ENCODE data around the gene COX6A1.

COX6A1 gene

DNA sequence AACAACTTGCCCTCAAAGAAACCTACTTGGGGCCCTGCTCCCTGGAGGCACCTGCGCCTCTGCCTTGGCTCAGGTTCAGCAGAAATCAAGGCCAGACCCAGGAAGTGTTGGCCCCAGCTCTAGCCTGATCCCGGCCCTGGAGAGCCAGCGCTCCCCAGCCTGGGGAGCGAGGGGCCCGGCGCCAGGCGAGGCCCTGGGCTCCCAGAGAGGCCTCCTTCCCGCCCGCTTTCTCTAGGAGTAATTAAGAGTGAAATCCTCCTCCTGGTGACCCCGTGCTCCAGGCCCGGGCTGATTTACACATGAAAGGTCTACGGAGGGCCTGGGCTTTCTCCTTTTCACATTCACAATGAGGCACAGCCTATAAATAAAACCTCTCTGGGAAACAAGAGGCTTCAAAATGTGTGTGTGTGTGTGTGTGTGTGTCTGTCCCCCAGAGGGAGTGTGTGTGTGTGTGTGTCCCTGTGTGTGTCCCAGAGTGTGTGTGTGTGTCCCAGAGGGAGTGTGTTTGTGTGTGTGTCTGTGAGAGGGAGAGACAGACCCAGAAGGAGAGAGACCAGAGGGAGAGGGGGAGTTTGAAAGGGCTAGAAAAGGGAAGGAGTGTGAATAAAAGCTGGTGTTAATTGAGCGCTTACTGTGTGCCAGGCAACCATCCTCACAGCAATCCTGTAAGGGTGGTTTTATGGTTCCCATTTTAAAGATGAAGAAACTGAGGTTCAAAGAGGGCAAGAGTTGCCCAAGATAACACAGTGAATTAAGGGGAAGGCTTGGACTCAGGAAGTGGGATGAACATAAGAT is 23.8 kb upstream of the COX6A1 start:
- no peak overlapping the region for H3K4me3 ChIP-seq (ENCODE audit: low read length)
- no peak for TF ChIP-seq ZNF274 (IDR thresholded peaks at IDR 0.05; ENCODE audit: low read depth, low read length)

- no peak overlapping the region for H3K4me3 ChIP-seq (ENCODE audit: low read length)
- no peak for TF ChIP-seq ZNF274 (IDR thresholded peaks at IDR 0.05; ENCODE audit: low read depth, low read length)
Observed at GRCh38 chr12:120416490-120417216, 21.3 kb upstream of the COX6A1 start.

DNA sequence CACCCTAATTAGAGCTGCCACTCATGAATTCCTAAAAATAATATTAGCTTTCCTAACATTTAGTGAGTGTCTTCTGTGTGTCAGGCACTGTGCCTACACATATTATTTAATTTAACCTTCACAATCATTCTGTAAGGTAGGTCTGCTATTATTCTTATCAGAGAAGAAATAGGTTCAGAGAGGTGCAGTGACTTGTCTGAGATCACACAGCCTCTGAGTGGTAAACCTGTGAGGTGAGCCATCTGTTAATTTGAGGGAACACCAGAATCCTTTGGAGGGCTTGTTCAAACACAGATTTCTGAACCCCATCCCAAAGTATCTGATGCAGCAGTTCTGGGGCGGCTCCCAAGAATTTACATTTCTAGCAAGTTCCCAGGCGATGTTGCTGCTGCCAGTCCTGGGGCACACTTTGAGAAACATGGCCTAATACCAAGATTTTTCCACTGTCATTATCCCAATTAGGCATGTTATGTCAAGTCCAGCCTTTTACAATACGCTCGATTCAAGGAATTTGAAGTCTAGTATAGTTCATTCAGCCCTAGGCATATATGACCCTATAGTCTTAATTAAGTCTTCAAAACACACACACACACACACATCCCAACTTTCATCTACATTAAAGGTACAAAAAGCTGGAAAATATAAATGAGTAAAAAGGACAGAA is 19.9 kb upstream of the COX6A1 start:
- no peak overlapping the region for H3K4me3 ChIP-seq (ENCODE audit: low read length)
- no peak for TF ChIP-seq ZNF274 (IDR thresholded peaks at IDR 0.05; ENCODE audit: low read depth, low read length)

GRCh38 chr12:120421701-120422100 is 16.2 kb upstream of the COX6A1 start:
- no peak for TF ChIP-seq ZNF274 (IDR thresholded peaks at IDR 0.05; ENCODE audit: low read depth, low read length)
- no peak overlapping the region for H3K4me3 ChIP-seq (ENCODE audit: low read length)

GRCh38 chr12:120422892-120423456 is 14.9 kb upstream of the COX6A1 start:
- H3K4me3 ChIP-seq (ENCODE audit: low read length) = no peak overlapping the region
- TF ChIP-seq ZNF274 (IDR thresholded peaks at IDR 0.05; ENCODE audit: low read depth, low read length) = no peak

- TF ChIP-seq ZNF274 (IDR thresholded peaks at IDR 0.05; ENCODE audit: low read depth, low read length) = no peak
- no peak overlapping the region for H3K4me3 ChIP-seq (ENCODE audit: low read length)
Observed at GRCh38 chr12:120425797-120426196, 12.1 kb upstream of the COX6A1 start.

DNA sequence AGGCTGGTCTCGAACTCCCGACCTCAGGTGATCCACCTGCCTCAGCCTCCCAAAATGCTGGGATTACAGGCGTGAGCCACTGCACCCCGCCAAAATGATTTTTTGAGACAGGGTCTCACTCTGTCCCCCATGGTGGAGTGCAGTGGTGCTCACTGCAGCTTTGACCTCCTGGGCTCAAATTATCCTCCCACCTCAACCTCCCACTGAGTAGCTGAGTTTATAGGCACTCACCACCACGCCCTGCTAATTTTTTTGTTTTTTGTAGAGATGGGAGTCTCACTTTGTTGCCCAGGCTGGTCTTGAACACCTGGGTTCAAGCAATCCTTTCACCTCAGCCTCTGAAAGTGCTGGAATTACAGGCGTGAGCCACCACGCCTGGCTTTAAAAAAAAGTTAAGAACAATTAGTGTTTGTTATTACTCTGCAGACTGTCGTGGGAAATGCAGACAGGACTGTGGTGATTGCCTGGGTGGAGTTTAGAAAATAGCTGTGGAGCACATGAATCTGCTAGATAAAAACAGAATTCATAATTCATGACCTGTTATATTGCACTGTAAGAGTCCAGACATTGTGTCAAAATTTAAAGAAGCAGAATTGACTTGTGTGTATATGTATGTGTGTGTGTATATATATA is 9.2 kb upstream of the COX6A1 start:
- no peak for TF ChIP-seq ZNF274 (IDR thresholded peaks at IDR 0.05; ENCODE audit: low read depth, low read length)
- no peak overlapping the region for H3K4me3 ChIP-seq (ENCODE audit: low read length)

- H3K4me3 ChIP-seq (ENCODE audit: low read length) = no peak overlapping the region
- no peak for TF ChIP-seq ZNF274 (IDR thresholded peaks at IDR 0.05; ENCODE audit: low read depth, low read length)
Observed at GRCh38 chr12:120429368-120429767, 8.5 kb upstream of the COX6A1 start.

DNA sequence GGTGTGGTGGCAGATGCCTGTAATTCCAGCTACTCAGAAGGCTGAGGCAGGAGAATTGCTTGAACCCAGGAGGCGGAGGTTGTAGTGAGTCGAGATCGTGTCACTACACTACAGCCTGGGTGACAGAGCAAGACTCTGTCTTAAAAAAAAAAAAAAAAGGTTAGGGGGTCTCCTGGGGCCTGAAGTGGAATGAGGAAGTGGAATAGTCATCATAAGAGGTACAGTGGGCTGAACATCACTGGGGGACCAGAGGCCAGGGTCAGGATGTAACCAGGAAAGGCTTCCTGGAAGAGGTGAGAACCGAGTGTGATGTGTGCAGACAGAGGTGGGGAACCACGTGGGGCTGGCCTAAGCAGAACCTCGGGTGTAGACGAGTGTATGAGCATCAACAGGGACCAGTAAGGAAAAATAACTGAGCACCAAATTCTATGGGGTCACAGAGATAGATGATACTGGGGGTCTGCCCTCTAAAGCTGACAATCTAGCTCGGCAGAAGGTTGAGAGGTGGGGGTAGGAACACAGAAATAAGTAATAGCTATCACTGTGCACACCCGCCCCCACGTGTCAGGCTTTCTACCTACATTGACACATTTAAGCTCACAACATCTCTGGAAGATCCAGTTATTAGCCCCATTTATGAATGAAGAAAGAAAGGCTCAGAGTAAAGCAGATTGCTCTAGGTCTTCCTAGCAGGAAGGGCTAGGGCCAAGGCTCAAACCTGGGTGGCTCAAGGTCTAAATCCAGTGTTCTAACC is 5.0 kb upstream of the COX6A1 start:
- TF ChIP-seq ZNF274 (IDR thresholded peaks at IDR 0.05; ENCODE audit: low read depth, low read length) = no peak
- H3K4me3 ChIP-seq (ENCODE audit: low read length) = no peak overlapping the region

DNA sequence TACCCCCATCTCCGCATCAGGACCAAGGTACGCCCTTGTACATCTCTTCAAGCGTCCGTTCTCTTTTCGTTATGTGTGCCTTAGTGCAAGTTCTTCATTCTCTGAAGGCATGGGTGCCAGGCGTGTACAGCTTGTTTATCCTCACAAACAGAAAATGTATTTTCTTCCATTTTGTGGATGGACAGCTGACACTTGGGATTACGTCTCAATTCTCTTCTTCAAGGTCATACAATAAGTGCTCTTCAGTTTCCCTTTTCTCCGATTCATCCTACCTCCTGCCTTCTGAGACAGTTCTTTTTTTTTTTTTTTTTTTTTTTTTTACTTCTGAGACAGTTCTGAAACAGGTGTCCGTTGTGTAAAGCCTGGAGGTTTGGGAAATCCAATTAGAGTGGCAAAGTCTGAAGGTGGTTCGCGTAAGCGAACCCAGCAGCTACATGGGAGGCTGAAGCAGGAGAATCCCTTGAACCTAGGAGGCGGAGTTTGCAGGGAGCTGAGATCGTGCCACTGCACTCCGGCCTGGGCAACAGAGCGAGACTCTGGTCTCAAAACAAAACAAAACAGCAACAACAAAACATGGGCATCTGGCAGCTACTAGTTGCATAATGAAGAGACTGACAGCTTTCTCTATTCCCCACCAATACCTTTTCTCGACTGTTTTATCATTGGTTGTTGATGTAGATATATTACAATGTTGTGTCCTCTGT is 734 bp downstream of the COX6A1 start:
- TF ChIP-seq ZNF274 (IDR thresholded peaks at IDR 0.05; ENCODE audit: low read depth, low read length) = no peak
- peak overlapping the region; percentile 70 for H3K4me3 ChIP-seq (ENCODE audit: low read length)

- H3K4me3 ChIP-seq (ENCODE audit: low read length) = no peak overlapping the region
- TF ChIP-seq ZNF274 (IDR thresholded peaks at IDR 0.05; ENCODE audit: low read depth, low read length) = no peak
Observed at GRCh38 chr12:120439646-120440247, 1.8 kb downstream of the COX6A1 start.

DNA sequence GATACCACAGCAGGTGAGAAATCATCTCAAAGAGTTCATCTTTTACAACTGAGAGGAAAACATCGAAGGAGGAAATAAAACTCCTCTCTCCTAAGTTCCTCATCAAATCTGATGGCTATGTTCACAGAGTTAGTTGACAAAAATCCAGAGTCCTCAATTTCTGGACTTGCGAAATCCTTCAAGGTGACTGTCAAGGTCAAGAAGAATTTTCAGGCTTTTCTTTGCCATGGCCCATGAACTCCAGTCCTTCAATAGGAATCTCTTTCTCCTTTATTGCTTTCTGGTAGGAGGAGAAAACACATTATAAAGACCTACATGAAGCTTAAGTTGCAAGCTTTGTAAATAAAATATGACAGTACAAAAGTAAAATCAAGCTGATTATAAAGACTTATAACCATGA is 6.8 kb downstream of the COX6A1 start:
- H3K4me3 ChIP-seq (ENCODE audit: low read length) = peak overlapping the region; percentile 92

More for the DNA sequence above, 6.8 kb downstream of the COX6A1 start:
- TF ChIP-seq ZNF274 (IDR thresholded peaks at IDR 0.05; ENCODE audit: low read depth, low read length) = no peak
